ENCODE measurements around the gene TBCD.
"Not testable (repeated sequence)": the region's sequence is repeated elsewhere in the genome, so short reads cannot be mapped to it uniquely, and the experiment has no call there.

Gene TBCD

DNA sequence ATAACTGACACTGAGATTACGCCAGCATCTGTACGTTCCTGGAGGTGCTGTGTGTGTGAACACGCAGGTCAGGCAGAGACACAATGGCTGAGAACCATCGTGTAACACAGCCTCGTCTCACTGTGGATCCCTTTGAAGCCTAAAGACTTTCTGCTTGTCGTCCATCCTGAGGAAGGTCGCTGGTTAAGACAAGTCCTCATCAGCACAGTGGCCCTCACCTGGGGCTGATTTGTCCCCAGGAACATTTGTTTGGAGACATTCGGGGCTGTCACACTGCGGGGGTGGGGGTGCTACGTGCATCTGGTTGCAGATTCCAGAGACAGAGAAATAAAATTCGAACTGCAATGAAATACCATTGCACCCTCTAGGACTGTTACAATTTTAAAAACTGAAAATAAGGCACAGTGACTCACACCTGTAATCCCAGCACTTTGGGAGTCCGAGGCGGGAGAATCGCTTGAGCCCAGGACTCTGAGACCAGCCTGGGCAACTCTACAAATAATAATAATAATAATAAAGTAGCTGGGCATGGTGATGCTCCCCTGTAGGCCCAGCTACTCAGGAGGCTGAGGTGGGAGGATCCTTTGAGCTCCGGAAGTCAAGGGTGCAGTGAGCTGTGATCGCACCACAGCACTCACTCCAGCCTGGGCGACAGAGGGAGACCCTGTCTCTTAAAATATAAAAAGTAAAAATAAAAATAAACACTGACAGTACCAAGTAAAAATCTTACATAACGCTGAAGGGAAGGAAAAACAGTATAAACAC lies 215.6 kb downstream of the TBCD start:
- Histone ChIP-seq H3K4me2 (ENCODE audit: low read depth, low read length) (no peak overlapping the region), H3K79me2 (ENCODE audit: low read length) (no peaks in the 10 kb centered on the region), H4K20me1 (ENCODE audit: insufficient read depth, low read length) (no peaks in the 10 kb centered on the region), H3K9me2 (replicated peaks; ENCODE audit: insufficient read depth, low read length) (no peaks in the 10 kb centered on the region), H3K36me3 (replicated peaks; ENCODE audit: insufficient read depth, low read length) (no peaks in the 10 kb centered on the region), H3K4me1 (ENCODE audit: low read length) (no peaks in the 10 kb centered on the region), H3K4me3 (ENCODE audit: low read length) (no peak overlapping the region), H3K9ac (ENCODE audit: low read length) (no peak overlapping the region), H3F3A (ENCODE audit: insufficient read depth, low read length) (no peaks in the 10 kb centered on the region), H3K27ac (ENCODE audit: low read length) (no peak overlapping the region), H3K27me3 (replicated peaks; ENCODE audit: insufficient read depth, low read length) (peaks cover 56% of the 10 kb centered on the region), H3K9me3 (replicated peaks; ENCODE audit: insufficient read depth, low read length) (no peaks in the 10 kb centered on the region), H2AFZ (ENCODE audit: low read length) (no peak overlapping the region)
- TF ChIP-seq, protein P1, sequence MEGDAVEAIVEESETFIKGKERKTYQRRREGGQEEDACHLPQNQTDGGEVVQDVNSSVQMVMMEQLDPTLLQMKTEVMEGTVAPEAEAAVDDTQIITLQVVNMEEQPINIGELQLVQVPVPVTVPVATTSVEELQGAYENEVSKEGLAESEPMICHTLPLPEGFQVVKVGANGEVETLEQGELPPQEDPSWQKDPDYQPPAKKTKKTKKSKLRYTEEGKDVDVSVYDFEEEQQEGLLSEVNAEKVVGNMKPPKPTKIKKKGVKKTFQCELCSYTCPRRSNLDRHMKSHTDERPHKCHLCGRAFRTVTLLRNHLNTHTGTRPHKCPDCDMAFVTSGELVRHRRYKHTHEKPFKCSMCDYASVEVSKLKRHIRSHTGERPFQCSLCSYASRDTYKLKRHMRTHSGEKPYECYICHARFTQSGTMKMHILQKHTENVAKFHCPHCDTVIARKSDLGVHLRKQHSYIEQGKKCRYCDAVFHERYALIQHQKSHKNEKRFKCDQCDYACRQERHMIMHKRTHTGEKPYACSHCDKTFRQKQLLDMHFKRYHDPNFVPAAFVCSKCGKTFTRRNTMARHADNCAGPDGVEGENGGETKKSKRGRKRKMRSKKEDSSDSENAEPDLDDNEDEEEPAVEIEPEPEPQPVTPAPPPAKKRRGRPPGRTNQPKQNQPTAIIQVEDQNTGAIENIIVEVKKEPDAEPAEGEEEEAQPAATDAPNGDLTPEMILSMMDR (IDR thresholded peaks at IDR 0.05; ENCODE audit: low read length) = no peak
- TF ChIP-seq EZH2 (optimal IDR thresholded peaks at IDR 0.05; ENCODE audit: low read depth, low read length) = no peak
- TF ChIP-seq EZH2phosphoT487 (IDR thresholded peaks at IDR 0.05; ENCODE audit: low read length) = no peak
- no peak for DNase-seq

DNA sequence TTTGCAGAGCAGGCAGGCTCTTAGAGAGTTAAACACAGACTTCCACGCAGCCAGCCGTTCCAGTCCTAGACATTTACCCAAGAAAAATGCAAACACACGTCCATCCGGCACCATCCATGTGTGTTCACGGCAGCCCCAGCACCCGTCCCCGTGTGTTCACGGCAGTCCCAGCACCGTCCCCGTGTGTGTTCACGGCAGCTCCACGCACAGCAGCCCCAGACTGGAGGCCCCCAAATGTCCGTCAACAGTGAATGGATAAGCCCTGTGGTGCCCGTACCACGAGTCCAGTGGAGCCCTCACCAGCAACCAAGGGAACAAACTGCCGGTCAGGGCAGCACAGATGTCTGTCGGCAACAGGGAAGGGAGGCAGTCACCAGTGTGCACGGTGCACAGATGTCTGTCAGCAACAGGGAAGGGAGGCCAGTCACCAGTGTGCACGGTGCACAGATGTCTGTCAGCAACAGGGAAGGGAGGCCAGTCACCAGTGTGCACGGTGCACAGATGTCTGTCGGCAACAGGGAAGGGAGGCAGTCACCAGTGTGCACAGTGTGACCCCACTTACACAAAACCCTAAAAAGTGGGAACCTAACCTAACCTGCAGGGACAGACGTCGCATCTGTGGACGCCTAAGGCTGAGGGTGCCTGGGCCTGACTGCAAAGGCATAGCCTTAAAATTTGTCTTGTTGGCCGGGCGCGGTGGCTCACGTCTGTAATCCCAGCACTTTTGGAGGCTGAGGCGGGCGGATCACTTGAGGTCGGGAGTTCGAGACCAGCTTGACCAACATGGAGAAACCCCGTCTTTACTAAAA lies 216.4 kb downstream of the TBCD start:
- H2AFZ ChIP-seq (ENCODE audit: low read length); H3K79me2 ChIP-seq (ENCODE audit: low read length); DNase-seq; H4K20me1 ChIP-seq (ENCODE audit: insufficient read depth, low read length); H3K27ac ChIP-seq (ENCODE audit: low read length); H3K9me3 ChIP-seq (replicated peaks; ENCODE audit: insufficient read depth, low read length); H3F3A ChIP-seq (ENCODE audit: insufficient read depth, low read length); H3K4me1 ChIP-seq (ENCODE audit: low read length); H3K4me2 ChIP-seq (ENCODE audit: low read depth, low read length); H3K4me3 ChIP-seq (ENCODE audit: low read length); H3K36me3 ChIP-seq (replicated peaks; ENCODE audit: insufficient read depth, low read length); H3K9ac ChIP-seq (ENCODE audit: low read length); H3K9me2 ChIP-seq (replicated peaks; ENCODE audit: insufficient read depth, low read length): not testable (repeated sequence)
- H3K27me3 ChIP-seq (replicated peaks; ENCODE audit: insufficient read depth, low read length) = peaks cover 48% of the 10 kb centered on the region

DNA sequence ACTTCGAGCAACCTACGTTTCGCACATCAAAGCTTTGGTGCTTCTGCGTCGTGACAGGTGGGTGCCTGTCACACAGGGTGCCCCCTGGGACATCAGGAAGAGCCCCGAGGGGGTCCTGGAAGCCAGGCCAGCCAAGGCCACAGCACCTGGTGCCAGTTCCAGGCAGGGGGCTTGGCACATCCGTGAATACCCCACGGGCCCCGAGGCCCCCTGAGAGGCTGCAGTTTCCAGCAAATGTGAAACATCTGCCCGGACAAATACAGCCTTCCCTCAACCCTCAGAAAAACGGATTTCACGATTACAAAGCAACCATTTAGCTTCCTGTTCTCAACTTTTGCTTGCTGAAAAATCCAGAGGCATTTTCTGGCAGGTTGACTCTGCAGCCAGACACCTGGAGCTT lies 218.2 kb downstream of the TBCD start:
- Histone ChIP-seq H3K9ac (ENCODE audit: low read length) (no peak overlapping the region), H3K4me2 (ENCODE audit: low read depth, low read length) (no peak overlapping the region), H3K27me3 (replicated peaks; ENCODE audit: insufficient read depth, low read length) (peaks cover 39% of the 10 kb centered on the region), H3F3A (ENCODE audit: insufficient read depth, low read length) (no peaks in the 10 kb centered on the region), H3K4me3 (ENCODE audit: low read length) (no peak overlapping the region), H3K79me2 (ENCODE audit: low read length) (no peaks in the 10 kb centered on the region), H3K9me2 (replicated peaks; ENCODE audit: insufficient read depth, low read length) (no peaks in the 10 kb centered on the region), H2AFZ (ENCODE audit: low read length) (no peak overlapping the region), H3K4me1 (ENCODE audit: low read length) (no peaks in the 10 kb centered on the region), H4K20me1 (ENCODE audit: insufficient read depth, low read length) (no peaks in the 10 kb centered on the region), H3K27ac (ENCODE audit: low read length) (no peak overlapping the region), H3K9me3 (replicated peaks; ENCODE audit: insufficient read depth, low read length) (no peaks in the 10 kb centered on the region), H3K36me3 (replicated peaks; ENCODE audit: insufficient read depth, low read length) (no peaks in the 10 kb centered on the region)
- TF ChIP-seq, protein P1 (IDR thresholded peaks at IDR 0.05; ENCODE audit: low read length) = no peak
- TF ChIP-seq EZH2 (optimal IDR thresholded peaks at IDR 0.05; ENCODE audit: low read depth, low read length) = no peak
- no peak for TF ChIP-seq EZH2phosphoT487 (IDR thresholded peaks at IDR 0.05; ENCODE audit: low read length)
- DNase-seq = no peak
